Amygdala (tissue), 56 donors: ENCODE measurements around the gene ERC2.

Experiments used
- DNase-seq, 56 donors: peaks; one replicate each; lab custom pipeline; 2025; lab: John Stamatoyannopoulos, UW

Gene ERC2

DNA sequence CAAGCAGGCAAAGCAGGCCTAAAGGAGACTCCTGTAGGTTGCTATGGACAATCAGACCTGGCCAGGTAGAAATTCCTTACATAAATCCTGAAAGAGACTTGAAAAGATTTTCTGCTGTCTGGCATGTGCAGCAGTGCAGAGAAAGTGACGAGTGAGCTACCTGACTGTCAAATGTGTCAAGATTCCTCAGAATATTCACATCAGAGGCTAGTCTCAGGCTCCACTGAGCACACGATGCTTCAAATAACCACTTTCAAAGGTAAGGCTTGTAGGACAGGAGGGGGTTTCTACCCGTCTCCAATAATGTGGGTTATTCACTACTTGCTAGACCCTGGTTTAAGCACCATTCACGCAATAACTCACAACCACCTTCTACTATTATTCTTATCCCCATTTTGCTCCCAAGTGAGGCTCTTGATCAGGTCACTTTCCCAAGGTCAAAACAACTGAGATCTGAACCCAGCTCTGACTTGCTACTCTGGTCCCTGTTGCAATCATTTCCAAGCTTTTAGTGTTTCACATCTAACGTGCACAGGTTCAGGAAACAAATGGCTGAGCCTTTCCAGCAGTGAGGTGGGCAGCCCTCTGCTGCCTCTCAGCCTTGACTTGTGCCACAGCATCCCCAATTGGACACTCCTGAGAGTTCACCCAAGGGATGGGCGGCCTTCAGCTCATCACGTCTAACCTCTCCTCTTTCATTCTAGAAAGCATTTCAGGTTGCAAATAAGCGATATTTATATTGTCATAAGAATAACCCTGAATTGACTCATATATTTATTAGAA lies 651.3 kb downstream of the ERC2 start:
- no peak for DNase-seq

DNA sequence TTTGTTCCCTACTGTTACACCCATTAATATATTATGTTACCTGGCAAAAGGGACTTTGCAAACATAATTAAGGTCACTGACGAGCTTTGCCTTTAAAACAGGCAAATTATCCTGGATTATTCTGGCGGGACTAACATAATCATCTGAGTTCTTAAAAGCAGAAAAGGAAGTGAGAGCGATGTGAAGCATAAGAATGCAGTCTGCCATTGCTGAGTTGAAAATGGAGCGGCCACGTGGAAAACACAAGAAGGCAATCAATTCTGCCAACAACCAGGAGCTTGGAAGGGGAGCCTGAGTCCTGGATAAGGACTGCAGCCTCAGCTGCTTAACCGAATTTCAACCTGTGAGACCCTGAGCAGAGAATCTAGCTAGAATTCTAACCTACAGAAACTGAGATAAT lies 653.0 kb downstream of the ERC2 start:
- DNase-seq: no peak

DNA sequence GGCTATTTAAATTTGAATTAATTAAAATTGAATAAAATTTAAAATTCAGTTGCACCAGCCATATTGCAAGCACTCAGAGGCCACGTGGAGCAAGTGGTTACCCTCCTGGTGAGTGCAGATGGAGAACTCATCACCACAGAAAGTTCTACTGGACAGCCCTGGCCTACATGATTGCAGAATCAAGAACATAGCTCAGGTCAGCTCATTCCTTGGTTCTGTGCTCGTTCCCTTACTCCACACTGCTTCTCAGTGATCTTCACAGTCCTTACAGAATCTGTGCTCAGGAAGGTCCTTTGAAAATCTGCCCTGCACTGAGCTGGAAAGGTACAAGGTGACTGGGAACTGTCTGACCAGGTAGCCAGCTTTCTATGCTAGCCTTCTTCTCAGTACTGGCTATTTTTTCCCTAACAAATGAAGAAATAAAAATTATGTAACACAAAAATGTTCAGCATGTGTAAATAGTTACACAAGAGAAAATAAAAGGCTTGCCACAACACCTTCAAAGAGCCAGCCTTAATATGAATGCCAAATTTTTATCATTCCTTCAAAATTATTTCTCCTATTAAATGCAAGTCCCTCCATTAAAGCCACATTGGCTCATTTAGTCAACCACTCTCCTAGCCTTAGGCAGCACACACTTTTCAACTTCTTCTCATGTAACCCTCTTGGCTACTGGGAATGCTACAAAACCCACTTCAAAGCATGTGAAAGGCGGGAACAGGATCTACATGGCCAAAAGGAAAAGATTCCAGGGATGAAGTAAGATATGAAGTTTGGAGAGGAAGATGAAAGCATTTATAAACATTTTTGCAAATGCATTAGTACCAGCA lies 654.8 kb downstream of the ERC2 start:
- DNase-seq: no peak

DNA sequence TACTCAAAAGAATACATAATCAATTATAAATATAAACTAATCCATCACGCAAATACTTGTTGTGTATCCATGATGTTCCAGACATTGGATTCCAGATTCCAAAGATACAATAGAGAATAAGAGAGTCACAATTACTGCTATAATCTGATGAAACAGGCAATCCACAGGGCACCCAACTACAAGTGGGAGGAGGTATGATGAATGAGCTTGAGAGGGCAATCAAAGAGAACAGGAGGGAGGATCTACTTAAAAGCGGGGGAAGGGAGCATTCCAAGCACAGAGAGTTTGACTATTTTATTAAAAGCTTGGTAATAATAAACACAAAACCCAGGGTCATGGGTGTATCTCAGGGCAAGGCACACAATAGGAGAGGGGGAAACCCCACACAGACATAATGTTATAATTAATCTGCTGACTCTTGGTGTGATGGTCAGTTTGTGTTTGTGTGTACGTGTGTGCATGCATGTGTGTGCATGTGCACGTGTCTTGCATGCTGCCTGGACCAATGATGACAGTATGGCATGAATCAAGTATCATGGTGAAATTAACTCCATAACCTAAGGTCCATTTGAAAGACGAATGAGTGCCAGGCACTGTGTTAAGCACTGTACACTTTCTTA lies 655.8 kb downstream of the ERC2 start:
- DNase-seq: no peak

DNA sequence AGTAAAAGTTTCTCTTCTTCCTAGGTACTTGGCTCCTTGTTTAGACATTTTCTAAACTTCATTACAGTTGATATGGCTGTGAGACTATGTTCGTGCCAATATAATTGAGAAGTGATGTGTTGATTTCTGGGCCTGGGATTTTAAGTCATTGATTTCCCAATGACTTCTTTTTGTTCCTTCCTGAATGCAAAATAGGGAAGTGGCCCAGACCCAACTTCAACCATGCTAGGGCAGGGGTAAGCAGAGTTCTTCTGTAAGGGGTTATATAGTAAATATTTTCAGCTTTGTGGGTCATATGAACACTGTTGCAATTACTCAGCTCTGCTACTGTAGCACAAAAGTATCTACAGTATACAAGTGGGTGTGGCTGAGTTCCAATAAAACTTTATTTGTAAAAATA lies 661.1 kb downstream of the ERC2 start:
- no peak for DNase-seq

DNA sequence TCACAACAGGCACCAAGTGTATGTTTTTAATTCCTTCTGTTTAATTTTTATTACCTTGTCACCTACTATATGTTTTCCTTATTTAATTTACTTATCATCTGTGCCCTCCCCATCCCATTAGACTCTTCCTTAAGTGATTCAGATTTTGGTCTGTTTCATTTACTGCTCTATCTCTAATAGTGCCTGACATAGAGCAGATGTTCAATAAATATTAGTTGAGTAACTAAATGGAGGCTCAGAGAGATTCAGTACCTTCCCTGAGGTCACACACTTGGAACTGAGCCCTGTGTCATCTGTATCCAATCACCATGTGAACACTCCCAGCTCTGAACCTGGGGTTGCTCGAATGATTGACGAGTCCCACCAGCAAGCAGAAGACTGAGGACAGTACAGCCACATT lies 663.1 kb downstream of the ERC2 start:
- no peak for DNase-seq

DNA sequence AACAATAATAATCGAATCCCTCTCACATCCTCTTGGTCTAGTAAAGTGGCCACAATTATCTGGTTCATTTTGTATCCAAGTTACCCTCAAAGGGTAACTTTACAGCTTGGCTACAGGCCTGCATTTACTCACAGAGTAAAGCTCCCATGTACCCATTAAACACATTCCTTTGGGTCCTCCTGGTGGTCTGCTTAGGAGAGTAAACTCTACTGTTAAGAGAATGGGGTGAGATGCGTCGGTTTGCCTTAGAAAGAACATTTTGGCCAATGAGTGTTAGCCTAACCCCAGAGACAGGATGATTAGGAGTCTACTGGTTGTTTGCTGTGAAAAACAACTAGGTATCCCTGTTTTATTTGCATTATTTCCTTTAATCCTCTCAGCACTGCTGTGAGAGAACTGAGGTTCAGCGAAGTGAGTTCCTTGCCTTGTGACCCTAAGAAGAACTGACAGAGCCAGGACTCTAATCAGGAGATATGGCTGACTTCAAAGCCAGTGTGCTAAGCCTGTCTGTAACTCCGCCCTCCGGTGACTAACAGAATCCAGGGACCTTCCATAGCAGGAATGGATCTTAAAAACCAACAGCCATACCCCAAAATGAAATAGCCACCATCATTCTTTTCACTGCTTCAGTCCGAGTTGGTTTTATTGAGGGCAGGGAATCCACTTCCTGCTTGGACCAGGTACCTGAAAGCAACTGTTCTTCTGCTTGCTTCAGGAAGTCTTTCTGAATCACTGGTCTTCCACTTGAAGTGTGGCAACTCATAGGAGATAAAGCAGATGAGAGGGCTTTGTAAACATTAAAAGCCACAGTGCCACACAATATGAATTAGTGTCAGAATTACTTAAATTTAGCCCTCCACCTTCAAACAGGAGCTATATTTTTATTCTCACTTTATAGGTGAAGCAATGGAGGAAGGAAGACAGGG lies 663.8 kb downstream of the ERC2 start:
- no peak for DNase-seq

DNA sequence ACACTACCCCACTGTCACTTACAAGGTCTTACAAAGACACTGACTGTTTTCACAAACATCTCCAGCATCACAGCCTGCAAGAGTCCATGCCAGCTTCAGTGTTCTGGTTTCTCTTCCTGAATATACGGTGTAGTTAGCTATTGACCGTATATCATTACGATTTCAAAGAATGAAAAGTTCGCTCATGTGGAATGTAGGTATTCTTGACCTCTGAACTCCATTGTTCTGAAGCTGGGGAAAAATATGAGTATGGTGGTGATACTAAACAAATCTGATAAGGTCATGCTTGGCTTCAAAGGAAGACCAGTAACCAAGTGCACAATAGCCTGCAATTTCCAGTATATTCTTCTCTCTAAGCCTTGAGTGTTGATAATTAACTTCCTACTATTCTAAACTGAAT lies 665.5 kb downstream of the ERC2 start:
- no peak for DNase-seq

DNA sequence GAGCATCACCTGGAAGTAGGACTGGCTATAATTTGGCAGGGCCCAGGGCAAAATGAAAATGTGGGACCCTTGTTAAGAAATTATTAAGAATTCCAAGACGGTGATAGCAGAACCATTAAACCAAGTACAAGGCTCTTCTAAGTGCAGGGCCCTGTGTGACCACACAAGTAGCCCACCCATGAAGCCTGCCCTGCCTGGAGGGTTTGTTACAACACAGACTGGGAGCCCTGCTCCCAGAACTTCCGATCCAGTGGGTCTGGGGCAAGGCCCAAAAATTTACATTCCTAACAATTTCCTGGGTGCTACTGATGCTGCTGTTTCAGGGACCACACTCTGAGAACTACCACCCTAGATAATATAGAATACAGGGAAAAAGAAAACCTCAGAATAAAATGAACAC lies 666.6 kb downstream of the ERC2 start:
- DNase-seq: no peak

DNA sequence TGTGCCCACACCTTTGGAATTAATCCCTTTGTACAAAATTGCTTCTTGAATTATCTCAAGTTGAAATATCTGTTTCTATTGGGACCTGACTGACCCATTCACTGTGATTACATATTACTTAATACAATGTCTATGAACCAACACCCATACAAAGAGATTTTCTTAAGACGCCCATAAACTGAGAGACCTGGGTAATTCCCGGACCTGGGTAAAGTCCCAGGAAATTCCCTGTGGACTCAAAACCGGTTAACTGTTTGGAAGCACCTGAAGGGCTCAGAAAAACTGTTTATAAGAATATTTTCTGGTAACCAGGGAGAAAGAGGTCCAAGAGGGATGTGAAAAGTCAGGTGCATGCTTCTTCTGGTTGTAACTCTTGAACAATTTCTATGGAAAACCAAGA lies 667.2 kb downstream of the ERC2 start:
- DNase-seq: no peak

DNA sequence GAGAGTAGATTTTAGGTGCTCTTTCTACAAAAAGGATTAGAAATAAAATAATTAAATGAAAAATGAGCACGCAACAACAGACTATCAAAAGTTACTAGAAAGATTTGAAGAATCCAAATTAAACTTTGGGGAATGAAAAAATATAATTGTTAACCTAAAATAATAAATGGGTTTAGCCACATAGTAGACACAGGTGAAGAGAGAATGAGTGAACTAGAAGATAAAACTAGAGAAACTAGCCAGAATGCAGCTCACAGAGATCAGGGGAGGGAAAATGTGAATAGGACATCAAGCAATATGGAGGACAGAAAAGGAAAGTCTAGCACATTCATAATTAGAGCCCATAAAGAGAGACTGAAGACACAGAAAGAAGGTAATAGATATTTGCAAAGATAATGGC lies 670.5 kb downstream of the ERC2 start:
- no peak for DNase-seq

DNA sequence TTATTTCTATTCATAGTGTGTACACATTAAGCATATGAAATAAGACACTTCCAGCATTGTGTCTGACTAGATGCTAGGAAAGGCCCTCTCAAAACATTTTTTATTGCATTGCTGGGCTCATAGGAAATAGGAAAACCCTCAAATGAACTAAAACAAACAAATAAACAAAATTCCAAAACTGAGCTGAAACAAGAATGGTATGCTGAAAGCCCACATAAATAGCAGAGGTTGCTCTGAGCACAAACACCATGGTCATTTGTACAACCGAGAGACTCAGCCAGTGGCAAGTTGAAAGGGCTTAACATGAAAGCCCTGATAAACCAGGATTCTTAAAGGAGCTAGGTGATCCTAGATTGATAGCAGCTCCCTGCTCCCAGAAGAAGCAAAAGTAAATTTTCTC lies 671.2 kb downstream of the ERC2 start:
- no peak for DNase-seq

DNA sequence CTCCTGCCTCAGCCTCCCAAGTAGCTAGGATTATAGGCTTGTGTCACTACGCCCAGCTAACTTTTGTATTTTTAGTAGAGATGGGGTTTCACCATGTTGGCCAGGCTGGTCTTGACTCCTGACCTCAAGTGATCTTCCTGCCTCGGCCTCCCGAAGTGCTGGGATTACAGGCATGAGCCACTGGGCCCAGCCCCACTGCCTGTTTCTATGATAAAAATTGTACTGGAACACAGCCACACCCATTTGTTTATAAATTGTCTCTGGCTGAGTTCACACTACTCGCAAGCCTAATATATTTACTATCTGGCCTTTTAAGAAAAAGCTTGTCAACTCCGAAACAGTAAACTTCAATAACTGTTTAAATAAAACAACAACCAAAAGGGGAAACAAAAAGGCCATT lies 671.7 kb downstream of the ERC2 start:
- DNase-seq: no peak

DNA sequence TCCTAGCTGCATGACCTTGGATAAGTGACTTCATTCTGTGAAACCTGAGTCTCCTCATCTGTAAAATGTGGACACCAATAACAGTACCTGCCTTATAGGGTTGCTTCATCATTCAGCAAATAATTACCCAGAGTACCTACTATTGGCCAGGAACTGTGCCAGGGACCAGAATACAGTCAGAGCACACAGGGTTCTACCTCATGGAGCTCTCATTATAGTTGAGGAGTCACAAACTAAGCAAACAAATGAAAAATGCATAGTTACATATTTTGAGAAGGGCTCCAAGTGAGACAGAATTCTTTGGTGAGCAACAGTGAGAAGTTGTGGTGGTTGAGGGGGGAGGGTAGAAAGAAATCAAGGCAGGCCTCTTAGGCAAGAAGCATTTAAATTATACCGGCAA lies 672.5 kb downstream of the ERC2 start:
- no peak for DNase-seq

DNA sequence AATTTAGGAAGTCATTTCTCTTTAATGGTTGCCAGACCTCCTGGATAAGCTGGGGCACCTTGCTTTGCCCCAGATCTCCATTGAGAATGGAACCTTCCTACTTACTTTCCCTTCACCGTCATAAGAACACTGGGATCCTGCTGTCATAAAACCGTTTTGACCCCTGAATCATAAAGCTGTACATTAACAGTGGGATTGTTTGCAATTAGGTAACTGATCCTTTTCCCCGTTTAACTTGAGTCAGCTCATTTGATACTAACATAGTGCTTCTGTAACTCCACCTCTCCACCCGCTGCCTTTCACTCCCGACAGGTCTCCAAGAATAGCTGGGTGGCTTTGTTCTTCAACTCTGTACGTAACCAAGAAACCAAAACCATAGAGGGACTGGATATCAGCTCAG lies 673.0 kb downstream of the ERC2 start:
- no peak for DNase-seq

DNA sequence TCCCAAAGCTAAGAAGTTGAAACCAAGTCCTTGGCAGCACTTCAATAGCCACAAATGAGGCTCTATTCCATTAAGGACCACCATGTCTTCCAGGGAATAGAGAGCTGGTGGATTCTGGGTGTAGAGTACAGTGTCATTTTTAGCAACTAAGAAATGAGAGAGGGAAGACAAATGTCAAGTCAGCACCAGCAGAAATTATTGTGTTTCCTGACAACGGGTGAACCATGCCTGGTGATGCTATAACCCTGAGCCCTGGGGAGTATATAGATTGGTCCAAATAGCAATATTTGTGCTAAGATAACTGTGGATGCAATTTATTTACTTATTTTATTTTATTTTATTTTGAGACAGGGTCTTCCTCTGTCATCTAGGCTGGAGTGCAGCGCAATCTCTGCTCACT lies 675.5 kb downstream of the ERC2 start:
- DNase-seq: no peak

DNA sequence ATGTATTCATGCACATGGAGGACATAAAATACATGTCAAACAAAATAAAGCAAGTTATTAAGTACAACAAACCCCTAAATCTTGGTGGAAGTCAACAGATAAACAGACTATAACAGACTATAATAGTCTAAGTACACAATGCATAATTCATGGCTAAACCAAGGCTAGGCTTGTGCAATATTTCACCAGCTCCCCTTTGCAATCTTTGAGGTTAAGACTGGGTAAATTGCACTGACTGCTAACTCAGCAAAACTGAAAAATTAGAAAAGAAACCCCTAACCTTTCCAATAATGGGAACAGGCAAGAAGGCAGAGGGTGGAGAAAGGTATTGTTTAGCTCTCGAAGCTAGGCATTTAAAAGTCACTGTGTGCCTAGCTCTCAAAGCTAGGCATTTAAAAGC lies 676.3 kb downstream of the ERC2 start:
- no peak for DNase-seq

DNA sequence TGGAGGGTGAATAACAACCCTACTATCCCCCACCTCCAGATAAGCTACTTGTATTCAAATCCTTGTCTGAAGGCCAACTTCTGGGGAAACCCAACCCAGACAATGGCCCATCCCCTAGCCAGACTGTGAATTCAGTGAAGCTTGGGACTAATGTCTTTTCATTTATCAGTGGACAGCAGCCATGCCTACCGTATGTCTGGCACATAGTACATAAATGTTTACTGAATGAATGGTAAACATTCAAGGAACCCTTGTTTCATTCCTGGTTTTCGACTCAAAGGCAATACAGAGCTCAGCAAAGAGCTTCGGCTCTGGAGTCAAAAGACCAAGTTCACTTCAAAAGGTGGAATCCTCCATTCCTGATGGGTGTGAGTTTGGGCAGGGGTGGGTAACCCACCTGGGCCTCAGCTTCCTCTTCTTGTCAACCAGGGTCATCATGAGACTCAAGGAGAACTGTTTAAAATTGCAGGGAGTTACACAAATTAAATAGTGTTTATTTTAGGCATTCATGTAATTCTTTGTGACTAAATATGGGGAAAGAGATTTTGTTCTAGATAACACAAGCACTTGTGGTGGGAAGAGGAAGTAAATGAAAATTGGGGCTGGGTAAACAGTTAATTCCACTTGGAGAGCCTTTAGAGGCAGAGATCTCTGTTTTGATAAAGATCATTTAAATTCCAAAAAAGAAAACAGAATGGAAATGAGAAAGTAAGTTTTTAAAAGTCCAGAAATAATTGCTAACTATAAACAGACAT lies 677.5 kb downstream of the ERC2 start:
- no peak for DNase-seq

DNA sequence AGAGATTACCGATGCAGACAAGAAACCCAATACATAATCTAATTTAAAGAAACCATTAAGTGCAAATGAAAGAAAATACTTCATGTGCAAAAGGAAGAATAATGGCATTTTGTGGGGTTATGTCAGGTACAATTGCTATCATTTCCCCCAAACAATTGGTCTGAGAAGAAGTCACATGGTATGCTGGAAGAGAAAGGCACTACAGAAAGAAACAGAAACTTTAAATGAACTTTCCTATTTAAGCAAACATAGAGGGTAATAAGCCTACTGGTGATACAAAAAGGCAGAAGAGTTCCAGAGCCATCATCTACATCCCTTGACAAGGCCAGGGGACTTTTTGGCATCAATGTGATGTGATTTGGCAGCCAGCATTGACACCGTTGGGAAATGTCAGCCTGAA lies 678.8 kb downstream of the ERC2 start:
- no peak for DNase-seq

DNA sequence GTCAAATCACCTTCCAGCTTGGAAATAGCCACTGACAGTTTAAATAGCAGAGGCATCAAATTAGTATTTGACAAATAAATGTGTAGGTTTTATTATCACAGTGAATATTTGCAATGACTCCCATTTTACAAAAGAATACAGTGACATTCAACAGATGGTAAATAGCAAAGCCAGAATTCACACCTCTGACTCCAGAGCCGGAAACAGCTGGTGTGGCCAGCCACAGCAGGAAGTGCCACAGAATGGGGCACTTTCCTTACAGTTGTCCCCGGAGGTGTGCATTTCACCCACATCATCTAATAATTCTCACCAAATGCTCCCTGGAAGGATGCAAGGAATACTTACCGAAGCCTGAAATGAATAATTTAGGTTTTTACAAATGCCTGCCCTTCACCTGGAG lies 685.5 kb downstream of the ERC2 start:
- DNase-seq: no peak
